Left ventricle myocardium inferior (tissue), 1 donor: Measurements from ENCODE around the gene KLK12. TPM values are rescaled to one million over a fixed set of nuclear protein-coding genes. Genes with fewer than 3 reads are reported as not detected.

Experiments
- DNase-seq: peaks from one replicate; pipeline ENCODE4 v3.0.0-alpha.2; 2020
- H3K27ac ChIP-seq: fragments of 200-600 bp; replicated peaks from 2 replicates; pipeline ENCODE4 v1.8.0; 2021
- H3K27me3 ChIP-seq: fragments of 200-600 bp; 2 replicates; pipeline ENCODE4 v1.8.0; 2021; ENCODE audit warnings: low read depth
- H3K36me3 ChIP-seq: fragments of 200-600 bp; 2 replicates; pipeline ENCODE4 v1.8.0; 2021
- H3K4me1 ChIP-seq: fragments of 200-600 bp; 2 replicates; pipeline ENCODE4 v1.8.0; 2021
- H3K4me3 ChIP-seq: fragments of 200-600 bp; 2 replicates; pipeline ENCODE4 v1.8.0; 2021; ENCODE audit warnings: mild to moderate bottlenecking, moderate library complexity
- H3K9me3 ChIP-seq: fragments of 200-600 bp; replicated peaks from 2 replicates; pipeline ENCODE4 v1.8.0; 2021
- intact Hi-C: fragments of 100-400 bp; cut with micrococcal nuclease; formaldehyde crosslinking; loops from one replicate; pipeline ENCODE4 v1.11.0; 2022
- total RNA-seq: library from RNA; stranded (reverse); fragmentation: NEBNext Ultra II Directional; extraction: Animal tissue kit (Norgen Biotek cat#: 25700); gene quantifications from one replicate; pipeline ENCODE4 v1.2.1, GENCODE V29; 2021
- TF ChIP-seq, protein P1 (sequence below): fragments of 200-600 bp; IDR thresholded peaks from 2 replicates; pipeline ENCODE4 v1.8.0; 2021; ENCODE audit warnings: antibody characterized with exemption, mild to moderate bottlenecking, borderline replicate concordance
- donor health status: DM: no; HTN: yes; CAD: no; lungs with severe emphysema.

The KLK12 gene
- total RNA-seq, 1 donor from 2014 or later: not detected

DNA sequence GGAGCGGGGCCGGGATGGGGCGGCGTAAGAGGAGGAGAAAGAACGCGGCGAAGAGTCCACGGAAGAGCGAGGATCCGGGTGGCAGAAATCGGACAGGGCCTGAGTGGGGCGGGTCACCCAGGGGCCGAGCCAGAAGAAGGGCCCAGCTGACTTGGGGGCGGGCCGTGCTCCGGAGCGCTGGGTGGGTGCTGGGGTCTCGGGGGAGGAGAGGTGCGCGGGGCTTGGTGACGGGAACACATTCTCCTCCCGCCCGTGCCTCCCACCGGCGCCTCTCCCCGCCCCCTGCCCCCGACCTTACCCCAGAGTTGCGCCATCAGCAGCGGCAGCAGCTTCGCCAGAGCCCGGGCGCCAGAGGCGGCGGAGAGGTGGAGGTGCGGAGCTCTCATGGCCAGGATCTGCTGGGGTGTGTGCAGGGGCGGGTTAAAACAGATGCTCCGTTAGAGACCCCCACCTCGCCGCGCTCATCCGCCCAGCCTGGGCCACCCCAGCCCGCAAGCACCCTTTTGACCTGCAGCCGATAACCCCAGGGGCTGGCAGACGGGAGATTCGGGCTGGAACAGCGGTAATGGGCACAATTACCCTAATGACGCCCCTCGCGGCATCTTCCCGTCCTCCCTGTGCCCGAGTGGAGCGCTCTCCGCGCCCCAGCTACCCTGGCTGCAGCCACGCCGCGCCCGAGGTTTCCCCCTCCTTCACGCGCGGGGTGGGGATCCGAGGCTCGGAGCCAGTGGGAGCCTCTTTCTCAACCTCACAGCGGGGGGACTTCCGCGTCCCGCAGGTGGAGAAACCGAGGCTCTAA, 15.9 kb downstream of the KLK12 start:
- Histone ChIP-seq H3K36me3 (no peaks in the 10 kb centered on the region), H3K4me3 (peak overlapping the region; percentile 55), H3K4me1 (peaks cover 27% of the 10 kb centered on the region), H3K9me3 (no peaks in the 10 kb centered on the region), H3K27ac (no peak overlapping the region), H3K27me3 (peaks cover 92% of the 10 kb centered on the region)
- TF ChIP-seq, protein P1, sequence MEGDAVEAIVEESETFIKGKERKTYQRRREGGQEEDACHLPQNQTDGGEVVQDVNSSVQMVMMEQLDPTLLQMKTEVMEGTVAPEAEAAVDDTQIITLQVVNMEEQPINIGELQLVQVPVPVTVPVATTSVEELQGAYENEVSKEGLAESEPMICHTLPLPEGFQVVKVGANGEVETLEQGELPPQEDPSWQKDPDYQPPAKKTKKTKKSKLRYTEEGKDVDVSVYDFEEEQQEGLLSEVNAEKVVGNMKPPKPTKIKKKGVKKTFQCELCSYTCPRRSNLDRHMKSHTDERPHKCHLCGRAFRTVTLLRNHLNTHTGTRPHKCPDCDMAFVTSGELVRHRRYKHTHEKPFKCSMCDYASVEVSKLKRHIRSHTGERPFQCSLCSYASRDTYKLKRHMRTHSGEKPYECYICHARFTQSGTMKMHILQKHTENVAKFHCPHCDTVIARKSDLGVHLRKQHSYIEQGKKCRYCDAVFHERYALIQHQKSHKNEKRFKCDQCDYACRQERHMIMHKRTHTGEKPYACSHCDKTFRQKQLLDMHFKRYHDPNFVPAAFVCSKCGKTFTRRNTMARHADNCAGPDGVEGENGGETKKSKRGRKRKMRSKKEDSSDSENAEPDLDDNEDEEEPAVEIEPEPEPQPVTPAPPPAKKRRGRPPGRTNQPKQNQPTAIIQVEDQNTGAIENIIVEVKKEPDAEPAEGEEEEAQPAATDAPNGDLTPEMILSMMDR: no peak
- intact Hi-C loops: no loop called here
- no peak for DNase-seq

DNA sequence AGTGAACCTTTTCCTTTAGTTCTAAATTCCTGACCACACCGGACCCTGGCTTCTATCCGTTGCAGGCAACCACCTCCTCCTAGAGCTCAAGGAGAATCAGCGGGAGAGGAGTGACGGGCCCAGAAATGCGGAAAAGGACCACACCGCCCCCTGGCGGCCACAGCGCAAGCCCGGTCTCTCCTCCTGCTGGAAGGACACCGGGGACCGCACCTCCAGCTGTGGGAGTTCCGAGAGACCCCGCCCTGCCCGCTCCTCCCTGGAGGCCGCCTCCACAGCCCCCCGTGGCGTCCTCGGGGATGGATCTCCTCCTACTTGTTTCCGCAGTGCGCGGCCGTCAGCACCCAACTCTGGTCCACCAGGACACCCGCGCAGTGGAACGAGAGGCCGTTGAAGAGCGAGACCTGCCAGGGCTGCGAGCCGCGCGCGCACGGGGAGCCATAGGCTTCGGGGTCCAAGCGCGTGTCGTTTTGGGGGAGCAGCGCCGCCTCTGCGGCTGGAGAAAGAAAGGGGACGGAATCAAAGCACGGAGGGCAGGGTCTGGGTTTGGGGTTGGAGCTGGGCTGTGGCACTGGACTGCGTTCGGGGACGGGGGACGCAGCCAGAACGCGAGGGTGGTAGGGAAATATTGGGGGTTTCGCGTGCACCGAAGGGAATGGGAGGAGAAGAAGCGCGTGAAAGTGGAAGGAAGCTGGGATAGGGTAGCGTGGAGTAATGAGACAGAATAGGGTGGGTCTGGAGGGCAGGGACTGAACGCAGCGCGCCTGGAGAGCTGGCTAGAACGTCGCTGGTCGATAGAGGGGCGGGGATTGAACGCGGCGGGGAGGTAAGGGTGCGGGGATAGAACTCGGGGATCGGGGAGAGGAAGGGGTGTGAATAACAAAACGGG, 17.8 kb downstream of the KLK12 start:
- no peaks in the 10 kb centered on the region for H3K36me3 ChIP-seq
- no peaks in the 10 kb centered on the region for H3K9me3 ChIP-seq
- no peak for DNase-seq
- H3K4me1 ChIP-seq: peaks cover 27% of the 10 kb centered on the region
- H3K27me3 ChIP-seq: peaks cover 90% of the 10 kb centered on the region
- no peak overlapping the region for H3K27ac ChIP-seq
- H3K4me3 ChIP-seq: peak overlapping the region; percentile 53
- intact Hi-C loops: no loop called here
- TF ChIP-seq, protein P1: peak; percentile 54

DNA sequence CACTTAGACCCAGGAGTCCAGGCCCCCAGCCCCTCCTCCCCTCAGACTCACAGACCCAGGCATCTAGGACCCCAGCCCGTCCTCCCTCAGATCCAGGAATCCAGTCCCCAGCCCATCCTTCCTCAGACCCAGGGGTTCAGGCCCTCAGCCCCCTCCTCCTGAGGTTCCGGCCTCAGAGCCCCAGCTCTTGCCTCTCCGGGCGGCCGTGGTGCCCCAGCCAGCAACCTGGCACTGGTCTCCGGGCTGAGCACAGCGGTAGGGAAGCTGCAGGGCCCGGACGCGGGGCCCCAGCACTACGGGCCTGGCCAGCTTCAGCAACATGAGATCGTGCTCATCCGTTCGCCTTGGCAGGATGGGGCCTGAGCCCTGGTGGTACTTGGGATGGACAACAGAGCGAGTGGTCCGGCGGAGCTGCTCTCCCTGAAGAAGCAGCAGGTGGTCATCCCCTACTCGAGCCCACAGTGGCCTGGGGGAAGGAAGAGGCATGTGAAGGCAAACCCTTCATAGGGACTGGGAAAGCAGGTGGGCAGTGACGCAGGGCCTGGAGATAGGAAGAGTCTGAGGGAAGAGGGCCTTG, 19.0 kb downstream of the KLK12 start:
- DNase-seq: no peak
- Histone ChIP-seq H3K27ac (no peak overlapping the region), H3K9me3 (no peaks in the 10 kb centered on the region), H3K27me3 (peaks cover 96% of the 10 kb centered on the region), H3K4me3 (no peak overlapping the region), H3K36me3 (no peaks in the 10 kb centered on the region), H3K4me1 (peaks cover 21% of the 10 kb centered on the region)
- TF ChIP-seq, protein P1: no peak
- intact Hi-C loops: no loop called here

DNA sequence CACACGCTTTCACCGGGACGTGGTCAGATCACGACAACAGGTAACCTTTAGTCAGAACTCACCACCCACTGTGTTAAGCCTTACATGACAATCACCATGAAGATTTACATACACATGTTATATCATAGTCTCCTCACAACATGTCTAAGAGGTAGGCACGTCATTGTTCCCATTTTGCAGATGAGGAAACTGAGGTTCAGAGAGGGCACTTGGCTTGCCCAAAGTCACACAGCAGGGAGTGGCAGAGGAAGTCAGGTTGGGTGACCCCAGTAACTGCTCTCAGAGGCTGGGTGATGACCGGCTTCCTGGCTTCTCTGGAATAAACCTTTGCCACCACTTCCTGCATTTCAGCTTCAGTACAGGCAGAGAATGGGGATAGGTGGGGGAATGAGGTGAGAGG, 20.6 kb downstream of the KLK12 start:
- H3K4me1 ChIP-seq: peaks cover 15% of the 10 kb centered on the region
- no peaks in the 10 kb centered on the region for H3K9me3 ChIP-seq
- H3K4me3 ChIP-seq: no peak overlapping the region
- TF ChIP-seq, protein P1: no peak
- H3K36me3 ChIP-seq: no peaks in the 10 kb centered on the region
- intact Hi-C loops: no loop called here
- DNase-seq: no peak
- H3K27me3 ChIP-seq: peaks cover 98% of the 10 kb centered on the region
- no peak overlapping the region for H3K27ac ChIP-seq

DNA sequence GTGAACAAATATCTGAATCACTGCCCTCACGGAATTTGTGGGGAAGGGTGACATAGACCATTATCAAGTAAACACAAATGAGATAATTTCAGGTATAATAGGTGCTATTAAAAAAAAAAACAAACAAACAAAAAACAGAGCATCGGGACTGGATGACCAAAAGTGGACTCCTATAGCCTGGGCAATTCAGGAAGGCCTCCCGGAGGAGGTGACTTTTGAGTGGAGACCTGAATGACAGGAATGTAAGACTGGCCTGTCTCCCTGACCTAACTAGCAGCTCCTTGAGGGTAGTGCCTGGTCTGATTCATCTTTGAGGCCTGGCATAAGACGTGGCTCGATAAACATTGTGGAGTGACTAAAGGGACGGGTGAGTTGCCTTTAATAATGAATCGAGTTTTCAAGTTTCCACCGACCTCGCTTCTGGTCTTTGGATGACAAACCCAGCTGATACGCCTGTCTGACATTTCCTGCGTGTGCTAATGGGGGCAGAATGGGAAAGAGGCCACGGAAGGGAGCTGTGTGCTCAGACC, 22.1 kb downstream of the KLK12 start:
- DNase-seq: no peak
- Histone ChIP-seq H3K27me3 (peaks cover 98% of the 10 kb centered on the region), H3K4me3 (no peak overlapping the region), H3K9me3 (no peaks in the 10 kb centered on the region), H3K27ac (no peak overlapping the region), H3K4me1 (peaks cover 7% of the 10 kb centered on the region), H3K36me3 (no peaks in the 10 kb centered on the region)
- intact Hi-C loops: no loop called here
- TF ChIP-seq, protein P1: no peak
